GM12878 (cell line): ENCODE data around the gene SPCS1. TPM values are rescaled to one million over a fixed set of nuclear protein-coding genes. Genes with fewer than 3 reads are reported as not detected.

ENCODE experiments used
- ATAC-seq: fragments of 200-7000 bp; cut with Tn5 transposase; 3 replicates; pipeline ENCODE4 v1.9.1; 2020; ENCODE audit warnings: mild to moderate bottlenecking, moderate library complexity
- BruUV-seq: library from RNA; stranded (reverse); fragments of 400-500 nt; replicated peaks from 2 replicates; lab custom pipeline; 2021; lab: Mats Ljungman, UMichigan
- CTCF ChIA-PET: fragments of 300-600 bp; sonication (Branson Sonifier 250); formaldehyde crosslinking; extraction: SDS; loops from one replicate; lab custom pipeline; 2021; ENCODE audit warnings: inconsistent platforms; lab: Yijun Ruan, JAX
- POLR2A ChIA-PET: fragments of 350-600 bp; formaldehyde crosslinking; extraction: SDS; loops from one replicate; lab custom pipeline; 2021; ENCODE audit warnings: inconsistent platforms; lab: Charles Lee
- RAD21 ChIA-PET: fragments of 300-600 bp; sonication (Branson Sonifier 250); formaldehyde crosslinking; loops from one replicate; lab custom pipeline; 2023; ENCODE audit warnings: antibody characterized with exemption; ENCODE audit not compliant: unreplicated experiment; lab: Charles Lee
- SMC1A ChIA-PET: fragments of 300-600 bp; sonication (Branson Sonifier 250); formaldehyde crosslinking; loops from one replicate; lab custom pipeline; 2023; ENCODE audit not compliant: unreplicated experiment, uncharacterized antibody; lab: Charles Lee
- DNase-seq: peaks from one replicate; pipeline ENCODE4 v3.0.0-alpha.2; 2011; ENCODE audit warnings: low read depth, low spot score
- FAIRE-seq: peaks from 3 replicates; lab custom pipeline; 2011; peaks lifted over from hg19 to GRCh38; lab: Jason Lieb, UNC
- H2AFZ ChIP-seq: 2 replicates; pipeline ENCODE4 v1.6.0; 2011; ENCODE audit warnings: low read depth, low read length, control low read depth; ENCODE audit not compliant: control insufficient read depth
- H3K27ac ChIP-seq: 2 replicates; pipeline ENCODE4 v1.5.1; 2011; ENCODE audit warnings: control low read depth; ENCODE audit not compliant: control insufficient read depth, insufficient read depth
- H3K27me3 ChIP-seq, 2 experiments: replicated peaks in 1 of 2; 2 replicates each; pipeline versions ENCODE4 v1.6.0 to v1.6.1; 2011; ENCODE audit warnings: low read length in 1 of 2; ENCODE audit not compliant: control insufficient read depth in 2 of 2, insufficient read depth in 2 of 2
- H3K36me3 ChIP-seq, 2 experiments: 2 replicates each; pipeline ENCODE4 v1.5.1; 2011; ENCODE audit warnings: low read length in 1 of 2; ENCODE audit not compliant: control insufficient read depth in 2 of 2, insufficient read depth in 2 of 2
- H3K4me1 ChIP-seq: 2 replicates; pipeline ENCODE4 v1.6.1; 2011; ENCODE audit warnings: mild to moderate bottlenecking, low read length, moderate library complexity, mixed read lengths; ENCODE audit not compliant: control insufficient read depth, insufficient read depth
- H3K4me2 ChIP-seq: 2 replicates; pipeline ENCODE4 v1.6.0; 2011; ENCODE audit warnings: control low read depth; ENCODE audit not compliant: control insufficient read depth, insufficient read depth
- H3K4me3 ChIP-seq: fragments of 200-600 bp; sonication (generic); 2 replicates; pipeline ENCODE4 v1.5.1; 2016
- H3K79me2 ChIP-seq: 2 replicates; pipeline ENCODE4 v1.6.0; 2011; ENCODE audit warnings: low read length; ENCODE audit not compliant: control insufficient read depth, insufficient read depth
- H3K9ac ChIP-seq: 2 replicates; pipeline ENCODE4 v1.8.0; 2011; ENCODE audit warnings: low read length, control low read depth, mixed read lengths; ENCODE audit not compliant: control insufficient read depth, insufficient read depth
- H3K9me3 ChIP-seq: replicated peaks from 3 replicates; pipeline ENCODE4 v1.5.1; 2011; ENCODE audit warnings: mild to moderate bottlenecking, low read length; ENCODE audit not compliant: control insufficient read depth, insufficient read depth
- H4K20me1 ChIP-seq: 2 replicates; pipeline ENCODE4 v1.6.0; 2011; ENCODE audit not compliant: control insufficient read depth, insufficient read depth
- POLR2A ChIP-seq: IDR thresholded peaks from 2 replicates; pipeline ENCODE4 v1.6.1; 2011; ENCODE audit warnings: low read depth, mild to moderate bottlenecking, low read length
- PRDM15 ChIP-seq: fragments of 450-650 bp; formaldehyde crosslinking; IDR thresholded peaks from 2 replicates; pipeline ENCODE4 v1.4.0; 2020; ENCODE audit warnings: mild to moderate bottlenecking, moderate library complexity
- SIX5 ChIP-seq: IDR thresholded peaks from 2 replicates; pipeline ENCODE4 v1.6.1; 2011; ENCODE audit warnings: mild to moderate bottlenecking, low read depth, low read length, moderate library complexity; ENCODE audit not compliant: severe bottlenecking
- SPI1 ChIP-seq: IDR thresholded peaks from 2 replicates; pipeline ENCODE4 v1.6.1; 2011; ENCODE audit warnings: low read depth, mild to moderate bottlenecking, low read length, moderate library complexity, borderline replicate concordance; ENCODE audit not compliant: insufficient read depth
- SREBF1 ChIP-seq: IDR thresholded peaks from 2 replicates; pipeline ENCODE4 v1.6.1; 2012; ENCODE audit warnings: mild to moderate bottlenecking, low read length
- SRF ChIP-seq, 2 experiments: IDR thresholded peaks; 2 replicates each; pipeline ENCODE4 v1.6.1; 2011; ENCODE audit warnings: low read depth in 2 of 2, low read length in 2 of 2, mild to moderate bottlenecking in 1 of 2, moderate library complexity in 1 of 2
- ZSCAN29 ChIP-seq: fragments of 450-650 bp; IDR thresholded peaks from 2 replicates; pipeline ENCODE4 v1.6.1; 2017; ENCODE audit warnings: mild to moderate bottlenecking, moderate library complexity
- WGBS: methylation state at CpG from one replicate; pipeline ENCODE4 v1.1.6; 2016; ENCODE audit warnings: low lambda C conversion rate; ENCODE audit not compliant: insufficient replicate concordance, insufficient coverage; ENCODE audit errors: missing lambda C conversion rate; 5-methylcytosine and 5-hydroxymethylcytosine counted together
- in situ Hi-C: fragments of 300-500 bp; cut with MboI; formaldehyde crosslinking; loops from 9 replicates; pipeline ENCODE4 v1.14.3; 2018; ENCODE audit warnings: mixed read lengths
- intact Hi-C: fragments of 100-400 bp; cut with micrococcal nuclease; formaldehyde crosslinking; loops from one replicate; pipeline ENCODE4 v1.14.2; 2022; ENCODE audit not compliant: unreplicated experiment
- polyA plus RNA-seq, 11 experiments: library from polyadenylated mRNA; depleted of rRNA in 4 of 11; unstranded in 6 of 11; stranded (reverse) in 5 of 11; fragments of >200 nt; fragmentation: Nextera tagmentation in 4 of 11; fragmentation: Illumina TruSeq in 1 of 11; extraction: Ambion mirVana in 4 of 11; extraction: Trizol in 1 of 11; gene quantifications; 1 replicate in 1 of 11; 2 replicates in 10 of 11; pipeline versions ENCODE4 v1.2.1 to v1.2.3, GENCODE V29; 2011 to 2016; ENCODE audit warnings: inconsistent platforms in 2 of 11, missing spikeins in 2 of 11, low read depth in 1 of 11
- total RNA-seq, 4 experiments: library from RNA; depleted of rRNA in 3 of 4; stranded (reverse); fragments of >200 nt in 3 of 4; fragmentation: Illumina TruSeq in 1 of 4; extraction: Trizol in 1 of 4; gene quantifications; 2 replicates each; pipeline versions ENCODE4 v1.2.1 to v1.2.3, GENCODE V29; 2013 to 2021

The SPCS1 gene
- total and polyA plus RNA-seq, 10 of the 15 experiments (the other 5 are each of a cell fraction or from before 2014, with no cell fraction given), result 107 to 994 (median 233) TPM

DNA sequence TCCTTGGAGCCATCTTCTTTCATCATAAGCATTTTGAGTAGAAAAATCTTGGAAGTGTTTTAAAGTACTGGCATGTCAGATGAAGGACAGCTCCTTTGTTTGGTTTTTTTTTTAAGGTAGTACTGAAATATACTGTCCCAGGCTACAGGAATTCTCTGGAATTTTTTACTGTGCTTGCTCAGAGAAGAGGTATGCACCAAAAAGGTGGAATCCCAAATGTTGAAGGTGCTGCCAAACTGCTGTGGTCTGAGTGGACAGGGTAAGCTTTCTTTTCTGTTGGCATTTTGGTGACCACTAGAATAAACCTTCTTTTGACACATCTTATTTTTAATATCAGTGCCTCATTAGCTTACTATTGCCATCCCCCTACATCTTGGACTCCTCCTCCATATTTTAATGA is 12.8 kb upstream of the SPCS1 start (continued):
- TF ChIP-seq PRDM15 (CRISPR knock-in tag), result no peak
- no peak for TF ChIP-seq SPI1

- Histone ChIP-seq H3K27ac (no peak overlapping the region), H3K4me2 (no peak overlapping the region; the same call in 1 of the 2 replicates), H4K20me1 (no peaks in the 10 kb centered on the region), H3K79me2 (peaks cover 16% of the 10 kb centered on the region), H3K9me3 (no peaks in the 10 kb centered on the region), H2AFZ (no peak overlapping the region), H3K27me3 (no peaks in the 10 kb centered on the region), H3K4me3 (no peak overlapping the region), H3K4me1 (peaks cover 36% of the 10 kb centered on the region), H3K36me3 (peaks cover 19 to 54% of the 10 kb centered on the region in 2 experiments), H3K9ac (no peak overlapping the region)
- in situ Hi-C loops (no loop called here), intact Hi-C loops (no loop called here)
- DNase-seq (no peak), FAIRE-seq (no peak), ATAC-seq (no peak)
- POLR2A ChIA-PET, result no interaction called here
- SMC1A ChIA-PET, result interaction anchor here (1.0 to 1.7 kb wide), 3 partner anchors 8 to 149 kb away, joined by 3 to 5 read pairs (median 3); no protein-coding TSS in a partner anchor
- no peak for TF ChIP-seq SRF (IDR thresholded peaks at IDR 0.05; ENCODE audit: low read depth in 2 of 2, low read length in 2 of 2)
- TF ChIP-seq ZSCAN29, result no peak
- no peak for TF ChIP-seq SIX5
- no peak for TF ChIP-seq SREBF1
- peak; percentile 39; the same call in 1 of the 2 replicates for TF ChIP-seq POLR2A
- RAD21 ChIA-PET, result no interaction called here
- CTCF ChIA-PET, result no interaction called here
- BruUV-seq, result TSS peak; percentile 72
- 86% methylated on average over 7 of the region's 7 CpGs for WGBS
These were observed 11.2 kb upstream of the SPCS1 start for GRCh38 chr3:52694528-52695189.
